NCI-H128 (cell line): ENCODE data around the gene CCR3.

ENCODE experiments used
- DNase-seq: peaks from one replicate; lab custom pipeline; 2025; ENCODE audit not compliant: unreplicated experiment; lab: John Stamatoyannopoulos, UW

The CCR3 gene

DNA sequence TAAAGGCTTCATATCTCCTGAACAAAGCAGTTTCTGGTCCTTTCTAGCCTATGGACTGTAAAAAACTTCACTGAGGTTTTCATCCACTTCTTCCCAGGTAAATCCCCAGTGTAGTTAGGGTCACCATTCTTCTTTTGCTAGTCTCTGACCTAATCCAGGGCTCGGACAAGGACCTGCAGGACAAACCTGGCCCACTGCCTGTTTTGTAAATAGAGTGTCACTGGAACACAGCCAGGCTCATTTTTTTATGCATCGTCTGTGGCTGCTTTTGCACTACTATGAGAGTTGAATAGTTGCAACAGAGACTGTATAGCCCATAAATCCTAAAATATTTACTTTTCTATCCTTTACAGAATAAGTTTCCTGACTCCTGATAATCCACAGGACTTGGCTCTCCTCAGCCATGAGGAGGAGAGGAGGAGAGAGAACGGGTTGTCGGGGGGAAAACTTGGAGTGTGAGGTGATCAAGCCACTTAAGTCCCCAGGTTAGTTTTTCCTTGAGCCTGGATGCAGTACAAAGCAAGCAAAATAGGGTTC, 29.0 kb downstream of the CCR3 start:
- no peak for DNase-seq

DNA sequence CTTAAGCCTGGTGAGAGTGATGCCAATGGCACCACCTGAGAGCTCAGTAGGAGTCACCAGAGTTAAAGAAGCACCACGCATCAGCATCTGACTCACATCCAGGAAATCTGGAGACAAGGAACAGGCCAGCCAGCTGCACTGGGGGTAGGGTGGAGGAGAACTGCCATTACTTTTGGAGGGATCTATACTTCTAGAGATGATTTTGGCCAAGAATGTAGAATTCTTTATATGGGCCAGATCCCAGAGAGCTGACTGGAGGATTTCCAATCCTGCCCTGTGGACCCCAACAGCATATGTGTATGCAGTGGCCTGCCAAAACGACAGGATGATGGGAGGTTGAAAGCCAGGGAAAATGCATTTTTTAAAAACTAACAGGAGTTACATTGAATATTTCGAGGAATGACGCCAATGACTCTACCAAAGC, 29.8 kb downstream of the CCR3 start:
- DNase-seq: no peak

DNA sequence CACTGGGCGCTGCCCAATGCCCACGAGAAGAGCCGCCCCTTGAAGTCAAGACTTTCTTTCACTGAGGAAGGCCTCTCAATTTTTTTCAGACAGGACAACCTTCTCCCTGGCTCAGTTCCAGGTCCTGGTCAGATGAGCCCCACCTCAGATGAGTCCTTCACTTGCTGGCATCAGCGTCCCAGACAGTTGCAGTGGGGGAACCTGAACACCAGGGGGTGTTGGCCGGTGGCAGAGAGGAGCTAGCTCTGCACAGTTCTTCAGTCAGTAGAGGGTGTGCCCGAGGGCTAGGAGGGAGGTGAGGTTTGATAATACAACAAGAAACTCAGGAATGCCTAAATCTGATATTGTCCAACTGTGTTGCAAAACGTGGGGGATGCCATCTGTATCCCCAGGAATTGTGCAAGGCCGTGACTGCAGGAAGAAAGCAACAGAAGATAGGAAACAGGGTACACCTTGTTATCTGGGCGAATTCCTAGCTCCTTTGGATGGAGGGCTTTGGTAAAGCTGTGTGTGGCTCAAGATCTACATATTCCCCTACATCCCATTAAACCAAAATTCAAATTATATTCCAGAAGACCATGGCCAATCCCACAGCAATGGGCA, 34.3 kb downstream of the CCR3 start:
- DNase-seq: no peak

DNA sequence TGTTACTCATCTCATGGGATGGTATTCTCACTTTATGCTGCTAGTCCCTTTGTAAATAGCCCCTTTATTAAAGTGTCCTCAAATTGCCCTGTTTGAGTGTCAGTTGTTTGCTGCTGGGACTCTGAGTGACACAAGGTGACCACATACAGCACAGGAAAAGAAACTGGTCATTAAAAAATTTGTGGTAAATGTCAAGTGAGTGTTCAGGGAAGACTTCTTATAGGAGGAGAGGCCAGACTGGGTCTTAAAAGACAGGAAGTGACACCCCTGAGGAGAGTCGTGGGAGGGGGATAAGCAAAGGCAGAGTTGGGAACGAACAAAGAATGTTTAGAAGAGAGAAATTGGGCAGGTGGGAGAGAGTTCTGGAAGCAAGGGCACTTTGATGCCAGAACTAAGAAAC, 35.2 kb downstream of the CCR3 start:
- DNase-seq: no peak

DNA sequence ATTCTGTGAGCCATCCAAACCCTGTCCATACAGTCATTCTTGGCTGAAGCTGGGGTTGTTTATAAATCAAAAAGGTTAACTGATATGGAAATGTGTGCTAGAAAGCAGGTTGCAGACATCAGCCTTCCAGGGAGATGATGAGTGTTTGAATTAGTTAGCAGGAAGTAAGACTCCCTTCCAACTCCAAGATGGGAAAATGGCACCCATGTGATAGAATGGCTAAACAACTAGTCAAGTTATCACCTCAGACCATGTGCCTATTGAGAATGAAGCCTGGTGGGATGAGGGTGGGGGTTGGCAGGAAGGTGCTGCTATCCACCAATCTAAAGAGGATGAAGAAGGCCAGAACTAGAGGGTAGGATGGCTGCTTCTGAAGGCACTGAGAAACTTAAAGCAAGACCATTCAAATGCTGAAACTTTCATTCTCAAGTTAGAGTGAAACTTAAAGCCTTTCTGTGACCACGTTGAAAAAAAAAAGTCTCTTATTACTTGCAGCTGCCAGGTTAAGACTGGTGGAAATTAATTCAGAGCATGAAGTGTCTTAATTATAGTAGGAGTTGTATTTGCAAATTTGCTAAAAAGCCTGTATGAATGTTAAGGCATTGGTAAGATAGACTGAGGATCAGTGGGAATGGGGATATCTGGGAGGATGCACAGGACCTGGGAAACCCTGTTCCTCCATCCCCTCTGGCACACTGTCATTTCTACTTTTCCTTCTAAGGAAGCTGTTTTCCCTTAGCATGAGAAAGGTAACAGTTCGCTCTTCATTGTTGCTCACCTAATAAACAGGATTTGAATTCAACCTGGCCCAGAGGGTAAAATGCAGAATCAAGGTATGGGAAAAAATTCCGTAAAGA, 36.8 kb downstream of the CCR3 start:
- DNase-seq: no peak

DNA sequence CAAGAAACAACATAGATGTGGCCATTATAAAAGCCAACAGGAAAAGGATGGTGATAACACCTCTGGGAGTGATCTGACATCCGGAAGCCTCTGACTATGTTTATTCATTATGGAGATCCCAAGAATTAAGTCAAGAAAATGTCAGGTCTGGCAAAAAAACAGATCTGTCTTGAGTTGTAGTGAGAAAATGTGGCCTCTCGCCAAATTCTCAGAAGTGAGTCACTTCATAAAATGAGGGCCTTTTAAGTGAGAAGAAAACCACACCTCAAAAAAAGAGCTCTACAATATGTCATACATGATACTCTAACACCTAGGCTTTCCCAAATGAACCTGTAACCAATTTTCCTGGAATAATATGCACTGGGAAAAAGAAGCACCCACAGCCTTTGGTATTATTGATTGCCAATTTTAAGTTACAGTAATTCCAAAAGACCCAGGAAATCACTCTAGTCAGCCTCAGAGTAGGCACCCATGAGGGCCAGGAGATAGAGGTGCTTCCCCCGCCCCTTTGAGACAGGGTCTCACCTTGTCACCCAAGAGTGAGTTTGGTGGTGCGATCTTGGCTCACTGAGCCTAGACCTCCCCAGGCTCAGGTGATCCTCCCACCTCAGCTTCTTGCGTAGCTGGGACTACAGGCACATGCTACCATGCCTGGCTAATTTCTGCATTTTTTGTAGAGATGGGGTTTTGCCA, 38.0 kb downstream of the CCR3 start:
- DNase-seq: no peak

DNA sequence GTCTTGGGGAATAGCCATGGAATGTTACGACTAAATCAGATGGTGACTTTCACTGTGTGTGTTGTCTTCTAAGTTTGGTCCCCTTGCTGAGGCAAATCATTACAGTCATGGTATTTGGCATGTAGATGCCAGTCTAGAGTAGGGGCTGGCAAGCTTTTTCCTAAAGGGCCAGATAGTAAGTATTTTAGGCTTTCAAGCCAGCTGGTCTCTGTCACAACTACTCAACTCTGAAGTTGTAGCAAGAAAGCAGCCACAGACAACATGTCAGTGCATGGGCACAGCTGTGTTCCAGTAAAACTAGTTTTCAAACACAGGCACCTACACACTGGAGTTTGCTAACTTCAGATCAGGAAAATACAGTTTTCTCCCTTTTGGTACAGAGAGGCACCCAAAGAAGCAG, 39.3 kb downstream of the CCR3 start:
- DNase-seq: no peak

DNA sequence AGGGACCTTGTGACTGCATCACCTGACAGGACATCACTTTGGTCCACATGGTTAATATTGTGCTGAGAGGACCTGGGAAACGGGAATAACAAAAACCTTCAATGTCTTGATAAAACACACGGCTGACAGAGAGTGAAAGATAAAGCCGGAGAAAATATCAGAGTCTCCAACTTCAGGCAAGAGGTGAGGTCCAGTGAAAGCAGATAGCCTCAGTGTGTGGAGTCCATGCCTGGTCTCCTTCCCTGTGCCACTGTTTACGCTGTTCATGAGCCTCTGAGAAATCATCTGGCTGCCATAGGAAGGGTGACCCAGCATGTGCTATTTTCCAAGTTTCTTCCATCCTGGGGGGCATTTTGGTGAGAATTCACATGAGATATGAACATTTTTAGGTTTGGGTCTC, 39.8 kb downstream of the CCR3 start:
- no peak for DNase-seq

DNA sequence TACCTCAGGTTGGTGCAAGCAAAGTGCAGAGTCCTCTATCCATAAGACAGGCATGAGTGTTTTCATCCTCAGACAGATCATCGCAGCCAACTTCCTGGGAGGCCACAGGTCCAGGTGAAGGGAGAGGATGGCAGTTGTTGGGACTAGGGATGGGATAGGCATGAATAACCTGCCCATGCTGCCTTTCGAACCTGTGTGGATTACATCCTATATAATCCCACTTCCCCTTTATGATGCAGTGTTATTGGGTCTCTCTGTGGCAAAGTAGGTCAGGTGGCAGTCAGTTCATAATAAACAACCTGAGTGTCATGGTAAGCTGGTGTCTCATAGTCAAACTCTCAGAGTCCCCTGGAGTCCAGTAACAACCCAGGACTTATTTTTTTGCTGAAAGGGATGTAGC, 40.4 kb downstream of the CCR3 start:
- no peak for DNase-seq

DNA sequence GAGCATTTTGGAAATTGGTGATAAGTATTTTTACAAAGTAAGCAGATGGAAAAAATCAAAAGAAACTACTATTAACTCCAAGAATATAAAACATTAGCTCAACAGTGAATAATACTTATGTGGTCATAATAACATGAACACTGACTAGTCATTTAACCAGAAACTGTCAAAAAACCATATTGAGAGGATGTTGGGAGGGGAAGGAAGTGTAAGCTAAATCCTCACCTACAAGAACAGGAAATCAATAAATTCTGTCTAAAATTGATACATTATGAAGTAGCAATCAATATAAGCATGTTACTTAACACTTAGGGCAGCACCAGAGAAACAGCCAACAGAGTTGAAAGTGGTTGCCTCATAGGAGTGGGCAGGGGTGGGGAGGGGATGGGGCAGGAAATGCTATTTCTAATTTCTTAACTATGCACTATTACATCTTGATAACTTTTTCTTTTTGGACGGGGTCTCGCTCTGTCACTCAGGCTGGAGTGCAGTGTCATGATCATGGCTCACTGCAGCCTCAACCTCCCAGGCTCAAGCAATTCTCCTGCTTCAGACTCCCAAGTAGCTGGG, 41.7 kb downstream of the CCR3 start:
- DNase-seq: no peak

DNA sequence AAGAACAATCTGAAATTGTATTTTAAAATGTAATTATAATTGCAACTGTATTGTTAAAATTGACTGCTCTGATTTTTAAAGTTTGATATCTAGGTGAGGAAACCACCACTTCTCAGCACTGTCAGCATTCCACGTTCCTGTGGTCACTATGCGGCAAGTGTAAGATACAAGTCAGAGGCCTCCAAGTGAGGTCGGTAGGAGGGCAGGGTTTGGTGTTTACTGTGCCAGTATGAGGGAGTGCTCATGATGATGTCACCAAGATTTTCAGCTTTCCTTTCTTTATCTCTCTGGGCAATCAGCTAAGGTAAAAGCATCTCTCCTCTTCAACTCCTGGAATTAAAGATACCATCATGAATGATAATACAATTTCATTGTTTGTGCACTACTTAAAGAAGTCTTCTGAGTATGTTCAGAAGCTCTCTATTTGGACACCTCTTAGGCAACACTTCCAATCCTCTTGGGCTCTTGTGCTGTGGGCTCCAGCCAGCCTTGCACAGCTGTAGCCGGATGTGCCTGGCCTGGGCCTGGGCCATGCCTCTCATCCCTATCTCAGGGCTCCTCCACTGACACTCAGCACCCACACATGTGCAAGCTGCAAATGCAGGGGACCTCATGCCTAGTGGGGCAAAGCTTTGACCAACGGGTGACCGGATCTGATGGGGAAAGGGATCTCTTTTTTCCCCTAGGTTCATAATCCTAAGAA, 42.9 kb downstream of the CCR3 start:
- DNase-seq: no peak

DNA sequence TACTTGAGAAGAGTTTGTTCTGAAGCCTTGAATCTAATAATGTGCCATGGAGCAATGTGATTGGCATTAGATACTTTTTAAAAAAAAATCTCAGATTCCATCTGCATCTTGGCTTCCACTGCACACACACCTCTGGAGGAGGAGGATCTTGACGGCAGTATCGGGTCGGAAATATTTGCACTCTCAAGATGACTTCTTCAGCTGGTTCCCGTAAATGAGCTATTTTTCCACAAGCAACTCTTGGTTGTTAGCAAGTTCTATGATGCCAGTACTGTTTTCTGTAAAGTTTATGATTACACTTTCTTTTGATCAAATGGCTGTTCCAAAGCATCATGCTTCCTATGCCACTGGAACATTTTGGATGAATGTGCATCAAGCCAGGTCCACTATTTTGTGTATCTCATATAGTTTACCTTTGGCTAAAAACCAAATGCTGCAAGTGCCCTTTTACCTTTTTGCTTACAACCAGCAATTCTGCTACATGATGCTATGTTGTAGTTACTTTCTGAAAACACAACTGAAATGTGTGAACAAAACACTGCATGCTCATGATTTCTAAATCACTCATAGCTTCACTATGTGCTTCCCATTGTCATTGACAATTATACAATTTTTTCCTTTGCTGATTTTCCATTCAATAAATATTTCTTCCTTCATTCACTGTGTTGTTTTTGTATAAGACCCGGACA, 43.8 kb downstream of the CCR3 start:
- no peak for DNase-seq

DNA sequence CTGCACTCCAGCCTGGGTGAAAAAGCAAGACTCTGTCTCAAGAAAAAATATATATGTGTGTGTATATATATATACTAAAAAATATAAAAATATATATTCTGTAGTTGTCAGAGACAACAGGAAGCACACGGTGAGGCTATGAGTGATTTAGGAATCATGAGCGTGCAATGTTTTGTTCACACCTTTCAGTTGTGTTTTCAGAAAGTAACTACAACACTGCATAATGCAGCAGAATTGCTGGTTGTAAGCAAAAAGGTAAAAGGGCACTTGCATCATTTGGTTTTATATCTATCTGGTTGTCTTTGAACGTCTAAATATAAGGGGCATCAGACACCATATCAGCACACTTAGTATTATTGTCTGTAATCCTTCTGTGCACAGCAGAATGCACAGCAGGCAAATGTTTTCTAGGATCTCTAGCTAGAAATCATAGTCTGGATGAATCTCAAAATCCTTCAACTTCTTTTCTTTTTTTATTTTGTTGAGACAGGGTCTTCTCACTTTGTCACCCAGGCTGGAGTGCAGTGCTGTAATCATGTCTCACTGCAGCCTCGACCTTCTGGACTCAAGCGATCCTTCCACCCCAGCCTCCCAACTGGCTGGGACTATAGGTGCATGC, 44.8 kb downstream of the CCR3 start:
- DNase-seq: no peak

DNA sequence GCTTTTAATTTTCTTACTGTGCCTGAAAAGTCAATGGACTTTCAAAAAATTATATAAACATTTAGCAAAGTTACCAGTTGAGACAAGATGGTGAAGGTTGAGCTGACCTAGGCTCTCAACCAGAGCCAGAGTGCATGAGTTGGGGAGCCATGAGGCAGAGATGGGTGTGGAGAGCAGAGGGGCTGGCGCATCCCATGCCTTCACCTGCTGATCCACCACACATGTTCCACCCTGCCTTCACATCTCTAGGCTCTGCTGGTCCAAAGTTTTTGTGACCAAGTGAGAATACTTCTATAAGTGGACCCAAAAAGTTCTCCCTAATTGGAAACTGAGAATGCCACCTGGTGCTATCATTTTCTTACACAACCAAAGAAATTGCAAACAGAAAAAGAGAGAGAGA, 47.3 kb downstream of the CCR3 start:
- no peak for DNase-seq

DNA sequence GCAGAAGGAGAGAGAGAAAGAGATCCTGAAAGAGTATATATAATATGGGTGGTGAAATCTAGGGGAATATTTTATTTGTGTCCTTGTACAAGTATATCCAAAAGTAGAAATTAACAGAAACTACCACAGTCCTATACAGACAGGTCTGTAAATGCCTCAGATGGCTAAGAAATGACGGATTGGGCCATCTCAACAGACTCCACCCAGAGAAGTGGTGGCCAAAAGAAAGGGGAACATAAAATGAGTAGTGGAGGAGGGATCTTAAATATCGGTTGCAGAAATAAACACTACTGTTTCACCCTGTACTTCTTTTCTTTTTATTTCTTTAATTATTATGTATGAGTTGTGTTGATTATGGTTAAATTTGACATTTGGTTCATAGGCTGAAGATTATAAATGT, 47.7 kb downstream of the CCR3 start:
- no peak for DNase-seq

DNA sequence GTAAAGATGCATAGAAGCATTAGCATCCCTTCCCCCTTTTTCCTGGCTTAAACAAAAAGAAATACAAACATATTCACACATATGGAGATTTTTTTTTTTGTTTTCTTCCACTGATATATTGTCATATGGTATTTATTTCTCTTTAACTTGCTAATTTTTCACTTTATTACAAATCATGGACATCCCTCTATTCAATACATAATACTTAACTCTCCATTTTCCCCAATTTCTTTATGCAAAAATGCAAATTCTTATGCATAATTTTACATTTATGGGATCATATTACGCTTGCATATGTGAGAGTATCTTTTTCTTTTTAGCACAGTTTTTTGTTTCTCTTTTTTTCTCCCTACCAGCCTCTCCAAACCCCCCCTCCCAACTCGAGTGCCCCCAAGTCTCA, 48.8 kb downstream of the CCR3 start:
- DNase-seq: no peak

DNA sequence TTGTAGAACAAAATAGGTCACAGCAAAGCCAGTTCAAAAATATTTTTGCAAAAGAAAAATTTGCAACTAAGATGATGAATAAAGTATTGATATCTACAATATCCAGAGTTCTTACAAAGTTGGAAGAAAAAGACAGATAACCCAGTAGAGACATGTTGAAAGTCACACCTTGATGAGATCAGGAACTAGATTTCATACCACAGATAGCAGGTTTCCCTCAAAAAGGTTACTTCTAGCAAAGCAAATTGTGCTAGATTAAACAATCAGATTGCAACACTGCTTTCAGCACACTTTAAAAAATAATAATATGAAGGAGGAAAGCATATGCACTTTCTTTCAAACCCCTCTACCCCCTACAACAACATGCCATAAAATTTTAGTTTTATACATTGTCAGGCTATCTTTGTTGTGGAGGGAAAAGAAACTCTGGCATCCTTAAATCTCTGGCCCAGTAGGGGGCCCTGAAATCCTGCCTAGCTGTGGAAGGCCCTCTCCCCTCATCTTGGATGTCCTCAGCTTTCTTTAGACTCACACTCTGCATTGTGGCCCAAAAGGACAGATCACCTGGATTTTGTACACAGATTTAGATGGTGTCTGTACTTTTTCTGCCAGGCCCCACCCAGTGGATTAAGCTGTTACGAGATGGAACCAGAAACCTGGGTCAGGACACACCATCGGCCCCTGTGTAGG, 50.9 kb downstream of the CCR3 start:
- DNase-seq: no peak

DNA sequence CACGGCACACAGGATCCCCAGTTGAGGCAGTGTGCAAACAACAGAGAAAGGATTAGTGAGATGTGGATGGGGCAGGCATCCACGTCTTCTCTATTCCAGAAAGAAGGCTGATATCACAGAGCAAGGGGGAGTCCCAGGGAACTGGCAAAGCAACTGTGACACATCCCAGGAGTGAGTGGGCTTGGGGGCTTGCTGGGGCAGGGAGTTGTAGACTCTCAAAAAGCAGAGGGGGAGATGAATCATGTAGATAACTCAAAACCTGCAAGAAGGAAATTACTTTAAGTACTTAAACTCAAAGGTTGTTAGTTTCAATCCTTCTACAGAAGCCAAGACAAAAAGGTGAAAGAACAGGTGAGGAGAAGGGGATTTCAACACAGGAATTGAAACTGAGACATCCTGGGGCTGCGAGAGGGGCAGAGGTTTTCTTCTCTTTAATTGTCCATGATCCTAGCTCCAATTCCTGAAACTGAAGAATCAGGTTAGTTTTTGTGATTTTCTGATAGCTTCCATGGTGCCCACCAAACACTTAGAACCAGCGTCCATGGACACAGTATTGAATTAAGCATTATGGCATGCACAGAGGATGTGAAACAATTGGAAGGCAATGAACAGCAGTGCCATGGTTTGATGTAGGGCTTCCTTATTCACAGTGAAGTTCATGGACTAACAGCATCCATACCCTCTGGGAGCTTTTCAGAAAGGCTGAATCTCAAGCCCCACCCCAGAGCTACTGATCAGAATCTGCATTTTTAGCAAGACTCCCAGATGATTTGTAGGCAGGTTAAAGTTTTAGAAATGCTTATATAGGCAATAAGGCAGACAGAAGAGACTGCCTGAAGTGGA, 52.0 kb downstream of the CCR3 start:
- no peak for DNase-seq
